Peyer's patch (tissue), 4 donors: ENCODE data around the gene UBE2V1.

Experiments used
- CTCF ChIP-seq, 6 experiments: fragments of 450-650 bp in 4 of 6; fragments of 200-600 bp in 2 of 6; sonication (generic) in 1 of 6; IDR thresholded peaks; one replicate each; pipeline ENCODE4 v1.5.1; 2017 to 2019; ENCODE audit warnings: antibody characterized with exemption in 6 of 6, mild to moderate bottlenecking in 3 of 6, moderate library complexity in 1 of 6
- POLR2A ChIP-seq, 2 donors: fragments of 450-650 bp; IDR thresholded peaks; one replicate each; pipeline ENCODE4 v1.5.1; 2017; ENCODE audit warnings: antibody characterized with exemption in 2 of 2, mild to moderate bottlenecking in 2 of 2, moderate library complexity in 2 of 2

GRCh38 chr20:50129662-50130355 is 16.9 kb upstream of the UBE2V1 start:
- TF ChIP-seq CTCF (IDR thresholded peaks at IDR 0.05): no peak
- no peak for TF ChIP-seq POLR2A (IDR thresholded peaks at IDR 0.05)
